GM15510 (cell line): ENCODE measurements around the gene STX12.

Experiments used
- POLR2A ChIP-seq: IDR thresholded peaks from 3 replicates; pipeline ENCODE4 v1.6.1; 2011; ENCODE audit warnings: borderline replicate concordance; ENCODE audit not compliant: insufficient read length; ENCODE audit errors: extremely low read depth

The STX12 gene

DNA sequence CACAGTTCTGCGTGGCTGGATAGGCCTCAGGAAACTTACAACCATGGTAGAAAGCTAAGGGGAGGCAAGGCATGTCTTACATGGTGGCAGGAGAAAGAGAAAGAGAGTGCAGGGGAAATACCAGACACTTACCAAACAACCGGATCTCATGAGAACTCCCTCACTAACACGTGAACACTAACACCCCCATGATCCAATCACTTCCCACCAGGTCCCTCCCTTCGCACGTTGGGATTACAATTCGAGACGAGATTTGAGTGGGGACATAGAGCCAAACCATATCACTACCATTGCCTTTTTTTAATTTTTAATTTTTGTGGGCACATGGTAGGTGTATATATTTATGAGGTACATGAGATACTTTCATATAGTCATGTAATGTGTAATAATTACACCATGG, 33.7 kb downstream of the STX12 start:
- TF ChIP-seq POLR2A = no peak

DNA sequence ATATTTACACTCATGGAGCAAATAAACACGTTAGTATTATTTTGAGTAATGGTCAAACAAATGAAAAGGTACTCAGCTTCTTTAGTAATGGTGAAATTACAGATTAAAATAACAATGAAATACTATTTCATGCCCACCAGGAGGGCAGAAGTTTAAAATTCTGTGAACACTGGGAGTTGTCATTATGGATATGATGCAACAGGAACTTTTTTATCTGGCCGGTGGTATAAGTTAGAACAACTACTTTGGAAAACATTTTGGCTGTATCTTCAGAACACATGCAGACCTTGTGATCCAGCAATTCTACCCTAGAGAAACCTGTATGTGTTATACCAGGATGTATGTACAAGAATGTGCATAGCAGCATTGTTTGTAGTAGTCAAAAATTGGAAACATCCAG, 34.4 kb downstream of the STX12 start:
- TF ChIP-seq POLR2A = no peak

DNA sequence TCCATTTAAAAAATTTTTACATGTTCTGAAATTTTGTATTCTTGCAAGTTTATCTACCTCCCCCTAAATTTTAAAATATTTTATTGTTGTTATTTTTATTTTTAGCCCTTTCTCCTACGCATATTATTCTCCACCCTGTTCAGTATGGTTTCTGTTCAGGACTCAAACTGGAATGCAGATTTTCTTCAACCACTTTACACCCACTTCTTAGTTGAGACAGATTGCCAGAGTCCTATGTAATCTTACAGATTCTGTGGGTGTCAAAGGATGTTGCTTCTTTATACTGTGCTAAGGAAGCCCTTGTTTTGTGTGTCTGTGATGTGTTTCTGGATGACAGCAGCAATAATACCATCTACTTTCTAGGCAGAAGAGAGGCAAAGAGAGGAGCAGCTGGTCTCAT, 36.9 kb downstream of the STX12 start:
- TF ChIP-seq POLR2A = no peak

DNA sequence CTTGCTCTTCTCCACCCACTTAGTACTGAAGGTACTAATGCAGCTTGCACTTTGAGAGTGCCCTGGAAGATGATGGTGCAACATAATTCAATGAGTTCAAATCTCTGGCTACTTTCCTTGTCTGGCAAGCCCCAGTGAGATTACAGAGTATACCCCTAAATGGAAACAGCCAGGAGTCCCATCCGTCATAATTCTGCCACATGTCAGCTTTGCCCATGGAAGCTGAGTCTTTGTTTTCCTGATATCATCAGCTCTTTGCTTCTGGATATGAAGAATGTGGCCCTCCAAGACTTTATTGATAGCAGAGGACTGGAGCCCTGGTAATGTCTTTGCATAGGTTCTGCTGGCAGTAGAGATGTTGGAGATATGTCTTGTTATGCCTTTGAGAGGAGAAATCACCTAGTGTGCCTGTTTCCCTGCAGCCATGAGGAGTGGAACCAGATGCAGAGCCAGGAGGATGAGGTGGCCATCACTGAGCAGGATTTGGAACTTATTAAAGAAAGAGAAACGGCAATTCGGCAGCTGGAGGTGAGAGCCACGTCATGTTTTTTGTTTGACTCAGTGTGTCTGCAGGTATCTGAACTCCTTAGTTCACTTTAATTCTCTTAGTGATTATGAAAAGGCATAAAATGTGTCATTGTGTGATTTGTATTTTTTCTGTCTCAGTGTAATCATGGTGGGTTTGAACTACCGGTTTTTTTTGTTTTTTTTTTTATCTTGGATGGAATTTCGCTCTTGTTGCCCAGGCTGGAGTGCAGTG, 38.9 kb downstream of the STX12 start:
- TF ChIP-seq POLR2A = no peak

DNA sequence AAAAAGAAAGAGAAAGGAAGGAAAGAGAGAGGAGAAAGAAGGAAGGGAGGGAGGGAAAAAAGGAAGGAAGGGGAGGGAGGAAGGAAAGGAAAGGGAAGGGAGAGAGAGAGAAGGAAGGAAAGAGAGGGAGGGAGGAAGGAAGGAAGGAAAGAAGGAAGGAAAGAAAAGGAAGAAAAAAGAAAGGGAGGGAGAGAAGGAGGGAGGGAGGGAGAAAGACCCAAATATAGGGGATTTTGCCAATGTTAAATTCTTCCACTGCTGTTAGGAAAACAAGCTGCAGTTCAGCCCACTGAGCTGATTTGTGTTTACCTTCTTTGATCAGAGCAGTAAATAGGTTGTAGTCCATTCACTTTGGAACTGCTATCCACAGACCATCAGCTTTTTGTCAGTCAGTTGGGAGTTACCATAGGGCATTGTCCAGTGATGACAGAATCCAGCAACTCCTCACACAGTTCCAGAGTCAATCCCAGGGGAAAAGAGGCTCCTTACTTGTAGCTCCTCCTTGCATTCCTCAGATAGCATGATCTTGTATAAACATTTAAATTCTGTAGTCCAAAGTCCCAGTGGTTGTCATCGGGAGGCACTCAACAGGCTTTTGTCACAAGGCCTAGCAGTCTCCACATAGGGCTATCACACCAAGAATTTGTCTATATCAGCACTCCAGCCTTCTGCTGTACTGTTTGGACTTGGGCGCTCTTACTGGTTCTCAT, 44.1 kb downstream of the STX12 start:
- TF ChIP-seq POLR2A = no peak

DNA sequence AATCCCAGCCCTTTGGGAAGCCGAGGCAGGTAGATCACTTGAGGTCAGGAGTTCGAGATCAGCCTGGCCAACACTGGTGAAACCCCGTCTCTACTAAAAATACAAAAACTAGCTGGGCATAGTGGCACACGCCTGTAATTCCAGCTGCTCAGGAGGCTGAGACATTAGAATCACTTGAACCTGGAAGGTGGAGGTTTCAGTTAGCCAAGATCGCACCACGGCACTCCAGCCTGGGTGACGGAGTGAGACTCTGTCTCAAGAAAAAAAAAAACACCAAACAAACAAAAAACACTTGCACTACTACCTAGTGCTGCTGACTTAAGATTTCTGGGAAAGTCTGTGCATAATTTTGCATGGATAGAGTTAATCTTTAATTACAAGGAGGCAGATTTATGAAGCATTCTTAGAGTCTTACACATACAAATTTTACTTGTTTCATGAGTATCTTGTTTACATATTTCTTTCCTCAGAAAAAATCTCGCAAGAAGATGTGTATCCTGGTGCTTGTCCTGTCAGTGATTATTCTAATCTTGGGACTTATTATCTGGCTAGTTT, 48.8 kb downstream of the STX12 start:
- TF ChIP-seq POLR2A = no peak

DNA sequence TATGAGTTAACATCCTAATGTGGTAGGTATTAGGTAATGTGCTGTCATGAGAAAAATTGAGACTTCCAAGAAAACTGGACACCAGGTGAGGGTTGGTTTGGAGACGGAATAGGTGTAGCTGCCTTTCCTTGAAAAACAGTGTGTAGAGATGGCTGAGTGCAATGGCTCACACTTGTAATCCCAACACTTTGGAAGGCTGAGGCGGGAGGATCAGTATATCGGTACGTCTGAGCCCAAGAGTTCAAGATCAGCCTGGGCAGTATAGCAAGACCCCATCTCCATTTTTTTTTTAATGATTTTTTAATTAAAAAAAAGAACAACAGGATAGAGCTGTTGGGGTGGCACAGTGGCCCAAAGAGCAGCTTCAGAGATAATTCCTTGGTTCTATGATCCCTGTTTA, 50.8 kb downstream of the STX12 start:
- no peak for TF ChIP-seq POLR2A

DNA sequence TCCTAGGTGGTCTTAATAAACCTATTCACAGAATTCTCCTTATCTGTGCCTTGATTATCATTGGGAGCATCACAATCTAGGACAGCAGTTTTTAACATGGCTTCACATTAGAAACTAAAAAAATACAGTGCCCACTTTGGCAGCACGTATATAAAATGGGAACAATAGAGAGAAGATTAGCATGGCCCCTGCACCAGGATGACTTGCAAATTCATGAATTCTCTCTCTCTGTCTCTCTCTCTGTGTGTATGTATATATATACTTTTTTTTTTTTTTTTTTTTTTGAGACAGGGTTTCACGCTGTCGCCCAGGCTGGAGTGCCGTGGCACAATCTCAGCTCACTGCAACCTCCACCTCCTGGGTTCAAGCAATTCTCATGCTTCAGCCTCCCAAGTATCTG, 51.4 kb downstream of the STX12 start:
- no peak for TF ChIP-seq POLR2A

DNA sequence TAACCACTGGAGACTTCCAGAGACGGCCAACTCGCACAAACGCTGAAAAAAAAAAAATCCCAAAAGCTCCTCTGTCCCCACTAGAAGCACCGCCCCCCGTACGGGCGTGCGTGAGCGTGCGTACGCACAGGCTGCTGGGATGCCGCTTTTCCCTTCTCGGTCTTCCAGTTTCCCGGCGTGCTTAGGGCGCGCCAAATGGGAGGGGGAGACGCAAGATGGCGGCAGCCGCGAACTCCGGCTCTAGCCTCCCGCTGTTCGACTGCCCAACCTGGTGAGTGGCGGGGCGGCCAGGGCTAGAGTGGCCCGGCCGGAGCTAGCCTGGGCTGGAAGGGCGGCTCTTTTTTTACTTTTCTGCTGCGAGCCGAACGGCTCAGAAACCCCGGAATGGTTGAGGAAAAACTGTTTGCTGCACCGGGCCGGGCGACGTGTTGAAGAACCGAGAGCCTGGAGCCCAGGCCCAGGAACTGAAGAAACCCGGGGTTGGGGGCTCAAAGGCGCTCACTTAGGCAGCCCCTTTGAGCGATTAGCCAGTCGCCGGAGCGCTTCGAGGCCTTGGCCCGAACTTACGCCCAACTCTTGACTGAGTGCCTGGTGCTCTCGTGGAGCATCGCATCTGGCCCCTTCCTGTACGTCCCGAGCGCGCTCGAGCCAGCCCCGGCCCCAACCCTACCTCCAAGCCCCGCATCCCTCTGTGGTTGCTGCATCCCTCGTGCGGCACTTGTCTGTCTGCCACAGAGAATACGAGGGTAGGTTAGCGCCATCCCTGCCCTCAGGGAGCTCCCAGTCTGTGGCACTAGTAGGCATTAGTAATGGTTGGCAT, 57.8 kb downstream of the STX12 start, which contains the start of gene PPP1R8:
TSS of gene PPP1R8 (plus strand) at position 162 of the 820 bp plus-strand sequence. CDS start at position 216, 54 bp downstream.
- peak; percentile 95 for TF ChIP-seq POLR2A

DNA sequence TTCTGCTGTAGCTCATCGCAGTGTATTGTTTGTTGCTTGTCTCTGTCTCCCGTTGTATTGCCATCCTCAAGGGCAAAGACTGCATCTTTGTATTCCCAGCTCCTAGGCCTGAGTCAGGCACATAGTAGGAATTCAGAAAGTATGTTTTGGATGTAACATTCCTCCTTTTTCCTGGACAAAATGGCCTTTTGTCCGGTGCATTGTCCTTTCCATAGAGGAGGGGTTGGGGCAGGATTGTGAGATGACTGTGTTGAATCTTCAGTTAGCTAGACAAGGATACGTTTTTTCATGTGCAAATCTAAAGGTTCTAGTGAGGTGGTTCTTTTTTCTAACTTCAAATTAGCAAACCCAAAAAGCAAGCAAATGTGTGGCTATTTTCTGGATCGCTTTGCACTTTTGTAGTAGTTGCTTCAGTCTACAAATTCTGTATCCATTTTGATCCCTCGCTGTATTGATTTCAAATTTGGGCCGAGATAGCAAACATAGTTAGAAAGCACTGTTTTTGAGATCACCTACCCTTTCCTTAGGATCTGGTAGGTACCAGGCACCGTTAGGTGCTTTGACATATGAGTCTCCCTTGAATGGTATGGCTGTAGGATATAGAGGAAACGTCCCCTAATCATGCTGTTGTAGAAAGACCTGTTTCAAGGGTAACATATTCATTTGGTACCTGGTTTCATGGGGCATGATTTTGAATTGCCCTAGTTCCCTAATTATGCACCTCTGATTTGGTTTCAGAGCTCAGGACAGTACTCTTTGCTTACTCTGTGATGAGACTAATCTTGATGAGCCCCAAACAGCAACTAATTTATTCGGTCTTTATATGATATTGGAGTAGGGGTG, 58.8 kb downstream of the STX12 start:
- TF ChIP-seq POLR2A = no peak

DNA sequence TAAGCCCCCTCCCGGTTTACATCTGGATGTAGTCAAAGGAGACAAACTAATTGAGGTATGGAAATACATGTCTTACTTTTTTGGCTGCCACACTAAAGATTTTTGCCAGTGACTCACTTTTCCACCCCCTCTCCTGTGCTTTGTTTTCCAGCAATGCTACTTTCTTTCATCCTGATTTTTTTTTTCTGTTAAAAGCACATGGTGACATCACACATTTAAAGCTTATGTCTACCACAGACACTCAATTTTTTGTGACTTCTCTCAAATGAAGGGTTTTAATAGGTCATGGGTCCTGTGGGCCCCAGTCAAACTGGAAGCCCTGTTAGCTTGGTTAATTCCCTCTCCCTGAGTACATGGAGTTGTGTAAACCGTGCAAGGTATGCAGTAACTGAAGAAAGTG, 59.7 kb downstream of the STX12 start:
- TF ChIP-seq POLR2A = no peak

DNA sequence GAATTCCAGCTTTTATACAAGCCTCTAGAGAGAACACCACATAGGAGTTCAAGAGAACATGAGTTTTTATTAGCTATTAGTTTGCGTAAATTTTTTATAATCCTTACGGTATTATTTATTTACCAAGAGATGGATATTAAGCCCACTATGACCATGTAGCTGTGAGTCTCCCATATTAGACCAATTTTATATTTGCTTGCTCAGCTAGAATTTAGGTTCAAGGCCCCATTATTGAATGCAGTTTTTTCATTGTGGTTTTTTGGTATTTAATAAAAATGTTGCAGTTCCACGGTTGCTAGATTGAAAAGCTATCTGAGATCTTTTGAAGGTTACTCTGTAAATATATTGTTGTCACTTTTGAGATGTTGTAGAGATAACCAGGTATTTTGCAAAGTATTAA, 60.5 kb downstream of the STX12 start:
- no peak for TF ChIP-seq POLR2A

DNA sequence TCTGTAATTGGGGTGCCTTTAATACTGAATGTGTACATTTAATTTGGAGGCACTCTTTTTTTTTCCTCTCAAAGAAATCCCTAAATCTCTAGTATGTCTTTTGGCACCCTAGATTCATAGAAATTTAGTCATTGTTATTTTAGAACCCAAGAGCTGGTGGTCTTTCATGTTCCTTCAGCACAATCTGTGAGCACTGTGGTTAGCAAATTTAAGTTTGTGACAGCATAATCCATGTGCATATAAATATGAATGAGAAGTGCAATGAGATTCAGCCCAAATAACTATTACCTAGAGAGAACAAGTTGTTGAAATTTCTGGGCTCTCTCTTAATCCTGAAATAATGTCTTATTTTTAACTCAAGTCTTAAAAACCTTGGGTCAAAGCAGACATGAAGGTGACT, 62.0 kb downstream of the STX12 start:
- TF ChIP-seq POLR2A = no peak

DNA sequence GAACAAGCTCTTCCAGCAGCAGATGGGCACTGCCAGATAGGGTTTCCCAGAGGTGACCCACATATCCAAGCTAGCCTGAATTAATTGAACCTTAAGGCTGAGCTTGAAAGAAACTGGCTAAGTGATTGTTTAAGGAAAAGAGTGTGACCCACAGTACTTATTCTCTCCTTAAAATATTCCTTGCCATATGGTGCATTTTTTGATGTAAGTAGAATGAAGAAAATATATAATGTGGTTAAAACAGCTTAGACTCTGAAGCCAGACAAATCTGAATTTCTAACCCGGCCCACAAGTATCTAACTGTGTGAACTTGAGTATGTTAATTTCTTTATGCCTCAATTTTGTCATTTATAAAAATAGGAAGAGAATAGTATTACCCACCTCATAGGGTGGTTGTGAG, 62.5 kb downstream of the STX12 start:
- TF ChIP-seq POLR2A = no peak

DNA sequence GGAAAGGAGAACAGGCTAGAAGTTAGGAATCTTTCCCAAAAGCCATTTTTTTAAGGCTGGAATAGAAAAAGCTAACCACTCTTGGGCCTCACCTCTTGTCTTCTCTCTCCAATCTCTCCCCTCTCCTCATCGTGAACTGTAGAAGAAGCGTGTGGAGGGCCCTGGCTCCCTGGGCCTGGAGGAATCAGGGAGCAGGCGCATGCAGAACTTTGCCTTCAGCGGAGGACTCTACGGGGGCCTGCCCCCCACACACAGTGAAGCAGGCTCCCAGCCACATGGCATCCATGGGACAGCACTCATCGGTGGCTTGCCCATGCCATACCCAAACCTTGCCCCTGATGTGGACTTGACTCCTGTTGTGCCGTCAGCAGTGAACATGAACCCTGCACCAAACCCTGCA, 76.9 kb downstream of the STX12 start:
- no peak for TF ChIP-seq POLR2A

DNA sequence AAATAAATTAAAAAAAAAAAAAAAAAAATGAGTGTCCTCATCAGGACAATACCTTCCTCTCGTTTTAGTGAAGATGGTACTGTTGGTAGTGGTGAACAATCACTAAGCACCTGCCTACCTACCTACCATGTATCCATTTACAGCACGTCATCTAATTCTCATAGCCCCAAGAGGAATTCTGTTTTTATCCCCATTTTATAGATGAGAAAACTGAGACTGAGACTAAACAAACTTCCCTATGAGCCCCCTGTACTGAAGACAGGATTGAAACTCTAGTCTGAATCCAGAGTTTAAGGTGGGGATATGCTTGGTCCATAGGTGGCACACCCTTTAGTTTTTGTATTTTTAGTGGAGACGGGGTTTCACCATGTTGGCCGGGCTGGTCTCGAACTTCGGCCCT, 82.1 kb downstream of the STX12 start:
- TF ChIP-seq POLR2A = no peak
